PFSK-1 (cell line): Measurements from ENCODE around the gene ITGA3.

ENCODE experiments used
- POLR2AphosphoS5 ChIP-seq: IDR thresholded peaks from 2 replicates; pipeline ENCODE4 v1.6.1; 2012; ENCODE audit warnings: low read depth, mild to moderate bottlenecking, control low read depth, low read length, moderate library complexity
- REST ChIP-seq, 2 experiments: IDR thresholded peaks; 2 replicates each; pipeline versions ENCODE4 v1.6.1 to v1.8.0; 2011 to 2012; ENCODE audit warnings: low read depth in 2 of 2, low read length in 2 of 2, control low read depth in 1 of 2, inconsistent platforms in 1 of 2, mild to moderate bottlenecking in 1 of 2, moderate library complexity in 1 of 2; ENCODE audit not compliant: insufficient read depth in 1 of 2
- SIN3A ChIP-seq: IDR thresholded peaks from 2 replicates; pipeline ENCODE4 v1.6.1; 2012; ENCODE audit warnings: mild to moderate bottlenecking, low read length, moderate library complexity, borderline replicate concordance; ENCODE audit not compliant: insufficient read depth
- TAF1 ChIP-seq: IDR thresholded peaks from 2 replicates; pipeline ENCODE4 v1.6.1; 2012; ENCODE audit warnings: low read length, control low read depth, borderline replicate concordance; ENCODE audit not compliant: insufficient read depth

GRCh38 chr17:50105811-50106210 is 49.9 kb downstream of the ITGA3 start:
- TF ChIP-seq TAF1 (no peak), POLR2AphosphoS5 (no peak), REST (IDR thresholded peaks at IDR 0.05; ENCODE audit: insufficient read depth in 1 of 2, low read depth in 2 of 2, low read length in 2 of 2) (no peak), SIN3A (no peak)
